ENCODE results near the gene EML6. TPM values are rescaled to one million over a fixed set of nuclear protein-coding genes. Genes with fewer than 3 reads are reported as not detected.

EML6 gene
- total and polyA plus RNA-seq, 2 of the 13 experiments (the other 11 are each of a cell fraction or from before 2014, with no cell fraction given): 17.2 to 32.4 TPM

DNA sequence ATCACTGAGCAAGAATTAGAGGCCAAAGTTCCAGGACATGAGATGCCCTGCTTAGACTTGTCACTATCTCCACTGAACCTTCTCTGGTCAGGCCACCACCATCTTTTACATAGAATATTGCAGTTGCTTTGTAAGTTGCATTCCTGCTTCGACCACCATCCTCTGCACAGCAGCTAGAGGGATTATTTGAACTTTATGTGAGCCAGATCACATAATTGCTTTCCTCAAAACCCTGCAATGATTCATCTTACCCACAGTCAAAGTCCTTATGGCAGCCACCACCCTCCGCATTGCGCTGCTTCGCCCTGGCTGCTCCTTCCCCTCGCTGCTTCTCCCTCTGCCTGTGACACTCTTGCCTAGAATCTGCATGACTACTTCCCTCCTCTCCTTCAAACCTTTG lies 111.3 kb downstream of the EML6 start:
- Histone ChIP-seq H3K4me3 (replicated peaks in 1 of 3; ENCODE audit: insufficient read depth in 1 of 3, low read depth in 2 of 3, low read length in 3 of 3) (no peak overlapping the region), H3K36me3 (replicated peaks in 1 of 2; ENCODE audit: control insufficient read depth in 1 of 2, insufficient read depth in 2 of 2, low read length in 2 of 2) (no peaks in the 10 kb centered on the region; a peak in 1 of 5 replicates), H4K20me1 (ENCODE audit: insufficient read depth, low read length) (no peaks in the 10 kb centered on the region), H3K4me1 (ENCODE audit: insufficient read depth, low read length) (no peaks in the 10 kb centered on the region), H3K4me2 (ENCODE audit: low read depth, low read length) (no peak overlapping the region), H3K27me3 (ENCODE audit: control insufficient read depth in 1 of 2, insufficient read depth in 2 of 2, low read length in 2 of 2) (no peaks in the 10 kb centered on the region), H3K27ac (ENCODE audit: extremely low read length, insufficient read depth, low read length) (no peak overlapping the region), H3K79me2 (ENCODE audit: insufficient read depth, low read length) (no peaks in the 10 kb centered on the region), H3K9me3 (ENCODE audit: low read length) (no peaks in the 10 kb centered on the region), H2AFZ (ENCODE audit: low read length) (no peak overlapping the region), H3K9ac (ENCODE audit: insufficient read depth, low read depth, low read length) (no peak overlapping the region)
- intact Hi-C loops (cut with micrococcal nuclease; ENCODE audit: unreplicated experiment): loop anchor here (5.0 kb wide), 1 partner anchor 167 kb away; no protein-coding TSS in a partner anchor
- ATAC-seq: no peak
- no peak for DNase-seq (ENCODE audit: low spot score)
- no TSS peak for BruUV-seq (replicated peaks)
- 94% methylated on average over 5 of the region's 5 CpGs for WGBS (ENCODE audit: low lambda C conversion rate)
- ChIA-PET CTCF (ENCODE audit: low intra/inter-chr PET ratio, low total read pairs) (no interaction called here), POLR2A (no interaction called here)
- TF ChIP-seq, protein P1, sequence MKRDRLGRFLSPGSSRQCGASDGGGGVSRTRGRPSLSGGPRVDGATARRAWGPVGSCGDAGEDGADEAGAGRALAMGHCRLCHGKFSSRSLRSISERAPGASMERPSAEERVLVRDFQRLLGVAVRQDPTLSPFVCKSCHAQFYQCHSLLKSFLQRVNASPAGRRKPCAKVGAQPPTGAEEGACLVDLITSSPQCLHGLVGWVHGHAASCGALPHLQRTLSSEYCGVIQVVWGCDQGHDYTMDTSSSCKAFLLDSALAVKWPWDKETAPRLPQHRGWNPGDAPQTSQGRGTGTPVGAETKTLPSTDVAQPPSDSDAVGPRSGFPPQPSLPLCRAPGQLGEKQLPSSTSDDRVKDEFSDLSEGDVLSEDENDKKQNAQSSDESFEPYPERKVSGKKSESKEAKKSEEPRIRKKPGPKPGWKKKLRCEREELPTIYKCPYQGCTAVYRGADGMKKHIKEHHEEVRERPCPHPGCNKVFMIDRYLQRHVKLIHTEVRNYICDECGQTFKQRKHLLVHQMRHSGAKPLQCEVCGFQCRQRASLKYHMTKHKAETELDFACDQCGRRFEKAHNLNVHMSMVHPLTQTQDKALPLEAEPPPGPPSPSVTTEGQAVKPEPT (CRISPR knock-in tag; IDR thresholded peaks at IDR 0.05; ENCODE audit: low read depth): no peak
- TF ChIP-seq ZNF121 (CRISPR knock-in tag; IDR thresholded peaks at IDR 0.05) (no peak), SNRNP70 (IDR thresholded peaks at IDR 0.05; ENCODE audit: low read depth, low read length) (no peak), ZNF224 (CRISPR knock-in tag; IDR thresholded peaks at IDR 0.05) (no peak), REL (CRISPR knock-in tag; conservative IDR thresholded peaks at IDR 0.05) (no peak), ZNF780A (CRISPR knock-in tag; IDR thresholded peaks at IDR 0.05) (no peak), THRA (CRISPR knock-in tag; IDR thresholded peaks at IDR 0.05; ENCODE audit: borderline replicate concordance) (no peak)
- FAIRE-seq: no peak
- in situ Hi-C loops (cut with HindIII; ENCODE audit: extremely low pct_ligation_motif_present, low pct_unique_long_range_greater_than_20kb): loop anchor here (10.0 kb wide), 1 partner anchor 730 kb away; no protein-coding TSS in a partner anchor
